Osteoblast (primary cell): ENCODE measurements around the gene CCL22. TPM values are rescaled to one million over a fixed set of nuclear protein-coding genes. Genes with fewer than 3 reads are reported as not detected.

Source experiments
- DNase-seq: peaks from one replicate; pipeline ENCODE4 v3.0.0; 2011; ENCODE audit warnings: low spot score, mixed read lengths; ENCODE audit not compliant: insufficient read length; ENCODE audit errors: missing footprints
- H2AFZ ChIP-seq: 2 replicates; pipeline ENCODE4 v1.6.0; 2011; ENCODE audit warnings: mild to moderate bottlenecking, low read length
- H3K27ac ChIP-seq: 2 replicates; pipeline ENCODE4 v1.5.1; 2011; ENCODE audit warnings: mild to moderate bottlenecking, low read depth, low read length, moderate library complexity
- H3K27me3 ChIP-seq: 2 replicates; pipeline ENCODE4 v1.6.0; 2012; ENCODE audit warnings: mild to moderate bottlenecking, control low read depth, inconsistent platforms, low read length, moderate library complexity; ENCODE audit not compliant: insufficient read depth
- H3K36me3 ChIP-seq: 2 replicates; pipeline ENCODE4 v1.5.1; 2011; ENCODE audit warnings: mild to moderate bottlenecking, low read length, control low read depth, moderate library complexity; ENCODE audit not compliant: insufficient read depth
- H3K4me1 ChIP-seq: 2 replicates; pipeline ENCODE4 v1.5.1; 2011; ENCODE audit warnings: mild to moderate bottlenecking, low read length, control low read depth, moderate library complexity; ENCODE audit not compliant: insufficient read depth
- H3K4me2 ChIP-seq: 2 replicates; pipeline ENCODE4 v1.6.0; 2011; ENCODE audit warnings: mild to moderate bottlenecking, low read length; ENCODE audit not compliant: insufficient read depth
- H3K4me3 ChIP-seq: fragments of 200-600 bp; sonication (generic); 3 replicates; pipeline ENCODE4 v1.5.1; 2012; ENCODE audit warnings: mild to moderate bottlenecking, low read length, inconsistent platforms; ENCODE audit not compliant: insufficient read depth
- H3K79me2 ChIP-seq: 2 replicates; pipeline ENCODE4 v1.6.0; 2012; ENCODE audit warnings: mild to moderate bottlenecking, low read length, control low read depth, inconsistent platforms; ENCODE audit not compliant: insufficient read depth
- H3K9me3 ChIP-seq: 2 replicates; pipeline ENCODE4 v1.5.1; 2011; ENCODE audit warnings: low read depth, low read length, control low read depth
- H4K20me1 ChIP-seq: 2 replicates; pipeline ENCODE4 v1.6.0; 2012; ENCODE audit warnings: mild to moderate bottlenecking, low read length, control low read depth; ENCODE audit not compliant: insufficient read depth
- CTCF ChIP-seq: IDR thresholded peaks from 2 replicates; pipeline ENCODE4 v1.5.1; 2011; ENCODE audit warnings: mild to moderate bottlenecking, low read depth, low read length, moderate library complexity; ENCODE audit errors: extremely low read depth
- total RNA-seq: library from RNA; depleted of rRNA; stranded (reverse); fragments of >200 nt; gene quantifications from 2 replicates; pipeline ENCODE4 v1.2.3, GENCODE V29; 2012

Gene CCL22
- total RNA-seq, 1 donor: not detected

GRCh38 chr16:57401943-57402640 lies 43.5 kb downstream of the CCL22 start:
- Histone ChIP-seq H2AFZ (no peak overlapping the region), H3K4me3 (no peak overlapping the region), H3K27ac (no peak overlapping the region), H3K9me3 (no peaks in the 10 kb centered on the region), H3K79me2 (no peaks in the 10 kb centered on the region), H4K20me1 (no peaks in the 10 kb centered on the region), H3K4me1 (no peaks in the 10 kb centered on the region), H3K36me3 (no peaks in the 10 kb centered on the region), H3K4me2 (no peak overlapping the region), H3K27me3 (no peaks in the 10 kb centered on the region)
- DNase-seq: no peak
- TF ChIP-seq CTCF: no peak

GRCh38 chr16:57403965-57404817 lies 45.6 kb downstream of the CCL22 start, which contains the start of gene CCL17:
CCL17 (plus strand) TSS chr16:57404767; CDS start chr16:57413933, 9,166 bp downstream.
- DNase-seq: no peak
- Histone ChIP-seq H4K20me1 (no peaks in the 10 kb centered on the region), H3K4me3 (no peak within 1 kb of the TSS), H3K27ac (no peak within 1 kb of the TSS), H2AFZ (no peak within 1 kb of the TSS), H3K4me2 (no peak within 1 kb of the TSS), H3K9me3 (no peaks in the 10 kb centered on the region), H3K36me3 (no peaks in the 10 kb centered on the region), H3K4me1 (no peaks in the 10 kb centered on the region), H3K79me2 (no peaks in the 10 kb centered on the region), H3K27me3 (no peaks in the 10 kb centered on the region)
- no peak for TF ChIP-seq CTCF

GRCh38 chr16:57405097-57405496 lies 46.5 kb downstream of the CCL22 start:
- H4K20me1 ChIP-seq: no peaks in the 10 kb centered on the region
- DNase-seq: no peak

More at GRCh38 chr16:57405097-57405496, 46.5 kb downstream of the CCL22 start:
- Histone ChIP-seq H3K36me3 (no peaks in the 10 kb centered on the region), H3K9me3 (no peaks in the 10 kb centered on the region), H3K27ac (no peak overlapping the region), H3K4me2 (no peak overlapping the region), H3K4me1 (no peaks in the 10 kb centered on the region), H3K79me2 (no peaks in the 10 kb centered on the region), H2AFZ (no peak overlapping the region), H3K27me3 (peaks cover 4% of the 10 kb centered on the region), H3K4me3 (no peak overlapping the region)
- TF ChIP-seq CTCF: no peak
